OCI-LY1 (cell line): ENCODE measurements around the gene PLEKHM3.

Experiments
- H2AFZ ChIP-seq: fragments of 200-600 bp; sonication (generic), shearing (Covaris generic); 2 replicates; pipeline ENCODE4 v1.6.0; 2014; ENCODE audit warnings: antibody characterized with exemption, mild to moderate bottlenecking, low read length
- H3F3A ChIP-seq: fragments of 200-600 bp; sonication (generic), shearing (Covaris generic); 2 replicates; pipeline ENCODE4 v1.6.0; 2014; ENCODE audit warnings: mild to moderate bottlenecking, antibody characterized with exemption, low read length, moderate library complexity; ENCODE audit not compliant: insufficient read depth
- H3K27ac ChIP-seq: fragments of 200-600 bp; sonication (generic); 2 replicates; pipeline ENCODE4 v1.5.1; 2014; ENCODE audit warnings: low read length, mixed run types, mild to moderate bottlenecking, low read depth; ENCODE audit not compliant: poor library complexity, severe bottlenecking
- H3K27me3 ChIP-seq: fragments of 200-600 bp; sonication (generic); 2 replicates; pipeline ENCODE4 v1.6.0; 2014; ENCODE audit warnings: antibody characterized with exemption, mild to moderate bottlenecking, low read length, moderate library complexity; ENCODE audit not compliant: insufficient read depth
- H3K36me3 ChIP-seq: fragments of 200-600 bp; sonication (generic); 2 replicates; pipeline ENCODE4 v1.6.1; 2014; ENCODE audit warnings: mild to moderate bottlenecking, antibody characterized with exemption, low read length, moderate library complexity, mixed read lengths; ENCODE audit not compliant: insufficient read depth
- H3K4me1 ChIP-seq: fragments of 200-600 bp; sonication (generic); 2 replicates; pipeline ENCODE4 v1.5.1; 2014; ENCODE audit warnings: mild to moderate bottlenecking, low read length, moderate library complexity; ENCODE audit not compliant: insufficient read depth, severe bottlenecking
- H3K4me2 ChIP-seq: fragments of 200-600 bp; sonication (generic), shearing (Covaris generic); 2 replicates; pipeline ENCODE4 v1.6.1; 2014; ENCODE audit warnings: low read length
- H3K4me3 ChIP-seq: fragments of 200-600 bp; sonication (generic); 2 replicates; pipeline ENCODE4 v1.5.1; 2014; ENCODE audit warnings: low read length, low read depth, mild to moderate bottlenecking, mixed read lengths; ENCODE audit not compliant: poor library complexity, severe bottlenecking
- H3K79me2 ChIP-seq: fragments of 200-600 bp; shearing (Covaris generic); 2 replicates; pipeline ENCODE4 v1.6.1; 2016; ENCODE audit warnings: mixed run types, low read length, mixed read lengths; ENCODE audit not compliant: insufficient read depth
- H3K9ac ChIP-seq: fragments of 200-600 bp; sonication (generic), shearing (Covaris generic); 2 replicates; pipeline ENCODE4 v1.6.1; 2014; ENCODE audit warnings: mild to moderate bottlenecking, low read length, mixed read lengths
- H3K9me2 ChIP-seq: fragments of 200-600 bp; sonication (generic), shearing (Covaris generic); 2 replicates; pipeline ENCODE4 v1.6.1; 2014; ENCODE audit warnings: low read depth, mild to moderate bottlenecking, low read length, mixed read lengths
- H3K9me3 ChIP-seq: fragments of 200-600 bp; shearing (Covaris generic); 2 replicates; pipeline ENCODE4 v1.6.1; 2014; ENCODE audit warnings: low read length, mixed read lengths
- H4K20me1 ChIP-seq: fragments of 200-600 bp; sonication (generic), shearing (Covaris generic); 2 replicates; pipeline ENCODE4 v1.6.0; 2016; ENCODE audit warnings: mild to moderate bottlenecking, low read length; ENCODE audit not compliant: insufficient read depth
- CTCF ChIP-seq: fragments of 200-600 bp; sonication (generic), shearing (Covaris generic); IDR thresholded peaks from 2 replicates; pipeline ENCODE4 v1.5.1; 2017; ENCODE audit warnings: mild to moderate bottlenecking, antibody characterized with exemption, low read length, moderate library complexity, mixed read lengths
- EZH2 ChIP-seq: fragments of 200-600 bp; sonication (generic), shearing (Covaris generic); IDR thresholded peaks from 2 replicates; pipeline ENCODE4 v1.8.0; 2017; ENCODE audit warnings: borderline replicate concordance, mixed run types, mild to moderate bottlenecking, antibody characterized with exemption, low read length, moderate library complexity, mixed read lengths

Gene PLEKHM3

GRCh38 chr2:207870814-207871213 lies 154.5 kb downstream of the PLEKHM3 start:
- no peak overlapping the region for H3K9ac ChIP-seq
- H3K36me3 ChIP-seq: no peaks in the 10 kb centered on the region

GRCh38 chr2:207869784-207870778 lies 155.2 kb downstream of the PLEKHM3 start:
- no peak for TF ChIP-seq CTCF
- no peak for TF ChIP-seq EZH2
- Histone ChIP-seq H3K4me3 (no peak overlapping the region), H4K20me1 (no peaks in the 10 kb centered on the region), H3K27ac (no peak overlapping the region), H3K27me3 (no peaks in the 10 kb centered on the region), H3F3A (no peaks in the 10 kb centered on the region), H3K36me3 (no peaks in the 10 kb centered on the region), H3K4me2 (no peak overlapping the region), H3K9ac (no peak overlapping the region), H3K9me3 (no peaks in the 10 kb centered on the region), H3K9me2 (no peaks in the 10 kb centered on the region), H3K79me2 (no peaks in the 10 kb centered on the region), H2AFZ (no peak overlapping the region), H3K4me1 (no peaks in the 10 kb centered on the region)

More at GRCh38 chr2:207870814-207871213, 154.5 kb downstream of the PLEKHM3 start:
- H3K79me2 ChIP-seq: no peaks in the 10 kb centered on the region
- no peaks in the 10 kb centered on the region for H3F3A ChIP-seq
- H3K27me3 ChIP-seq: no peaks in the 10 kb centered on the region
- TF ChIP-seq EZH2 (no peak), CTCF (no peak)
- no peak overlapping the region for H3K4me3 ChIP-seq
- no peaks in the 10 kb centered on the region for H3K9me2 ChIP-seq
- no peak overlapping the region for H2AFZ ChIP-seq
- H3K4me1 ChIP-seq: no peaks in the 10 kb centered on the region
- H3K9me3 ChIP-seq: no peaks in the 10 kb centered on the region
- H4K20me1 ChIP-seq: no peaks in the 10 kb centered on the region
- H3K4me2 ChIP-seq: no peak overlapping the region
- no peak overlapping the region for H3K27ac ChIP-seq

GRCh38 chr2:207868855-207869596 lies 156.3 kb downstream of the PLEKHM3 start:
- H3K9me2 ChIP-seq: no peaks in the 10 kb centered on the region
- H4K20me1 ChIP-seq: no peaks in the 10 kb centered on the region
- no peaks in the 10 kb centered on the region for H3K27me3 ChIP-seq
- H3K36me3 ChIP-seq: no peaks in the 10 kb centered on the region
- no peaks in the 10 kb centered on the region for H3K79me2 ChIP-seq
- H2AFZ ChIP-seq: no peak overlapping the region
- H3K4me2 ChIP-seq: no peak overlapping the region
- no peaks in the 10 kb centered on the region for H3K4me1 ChIP-seq
- no peak overlapping the region for H3K27ac ChIP-seq
- no peaks in the 10 kb centered on the region for H3K9me3 ChIP-seq
- H3K9ac ChIP-seq: no peak overlapping the region
- no peak for TF ChIP-seq EZH2
- no peak for TF ChIP-seq CTCF
- no peak overlapping the region for H3K4me3 ChIP-seq
- no peaks in the 10 kb centered on the region for H3F3A ChIP-seq
